GM12801 (cell line): Measurements from ENCODE around the gene PLOD1.

Source experiments
- TF ChIP-seq, protein P1 (sequence below): IDR thresholded peaks from one replicate; pipeline ENCODE4 v1.5.1; 2011; ENCODE audit warnings: control low read depth; ENCODE audit not compliant: insufficient read length; ENCODE audit errors: extremely low read depth

PLOD1 gene

GRCh38 chr1:11970441-11971185 is 36.1 kb downstream of the PLOD1 start:
- TF ChIP-seq, protein P1, sequence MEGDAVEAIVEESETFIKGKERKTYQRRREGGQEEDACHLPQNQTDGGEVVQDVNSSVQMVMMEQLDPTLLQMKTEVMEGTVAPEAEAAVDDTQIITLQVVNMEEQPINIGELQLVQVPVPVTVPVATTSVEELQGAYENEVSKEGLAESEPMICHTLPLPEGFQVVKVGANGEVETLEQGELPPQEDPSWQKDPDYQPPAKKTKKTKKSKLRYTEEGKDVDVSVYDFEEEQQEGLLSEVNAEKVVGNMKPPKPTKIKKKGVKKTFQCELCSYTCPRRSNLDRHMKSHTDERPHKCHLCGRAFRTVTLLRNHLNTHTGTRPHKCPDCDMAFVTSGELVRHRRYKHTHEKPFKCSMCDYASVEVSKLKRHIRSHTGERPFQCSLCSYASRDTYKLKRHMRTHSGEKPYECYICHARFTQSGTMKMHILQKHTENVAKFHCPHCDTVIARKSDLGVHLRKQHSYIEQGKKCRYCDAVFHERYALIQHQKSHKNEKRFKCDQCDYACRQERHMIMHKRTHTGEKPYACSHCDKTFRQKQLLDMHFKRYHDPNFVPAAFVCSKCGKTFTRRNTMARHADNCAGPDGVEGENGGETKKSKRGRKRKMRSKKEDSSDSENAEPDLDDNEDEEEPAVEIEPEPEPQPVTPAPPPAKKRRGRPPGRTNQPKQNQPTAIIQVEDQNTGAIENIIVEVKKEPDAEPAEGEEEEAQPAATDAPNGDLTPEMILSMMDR = no peak

DNA sequence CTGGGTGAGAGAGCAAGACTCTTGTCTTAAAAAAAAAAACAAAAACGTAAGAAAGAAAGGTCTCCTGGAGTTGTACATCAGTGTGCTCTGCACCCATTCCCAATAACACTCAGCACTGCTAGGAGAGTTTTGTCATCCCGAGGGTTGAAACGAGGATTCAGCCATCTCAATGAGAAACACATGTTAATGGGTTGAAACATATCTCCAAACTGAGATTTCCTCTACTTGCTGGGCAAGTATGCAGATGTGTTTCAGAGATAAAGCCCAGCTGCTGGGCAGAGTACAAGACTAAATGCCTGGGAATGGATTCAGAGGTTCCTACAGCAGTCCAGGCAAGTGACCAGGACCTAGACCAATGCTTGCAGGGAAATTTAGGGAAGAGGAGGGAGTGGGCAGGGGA is 43.1 kb downstream of the PLOD1 start:
- TF ChIP-seq, protein P1 = no peak

DNA sequence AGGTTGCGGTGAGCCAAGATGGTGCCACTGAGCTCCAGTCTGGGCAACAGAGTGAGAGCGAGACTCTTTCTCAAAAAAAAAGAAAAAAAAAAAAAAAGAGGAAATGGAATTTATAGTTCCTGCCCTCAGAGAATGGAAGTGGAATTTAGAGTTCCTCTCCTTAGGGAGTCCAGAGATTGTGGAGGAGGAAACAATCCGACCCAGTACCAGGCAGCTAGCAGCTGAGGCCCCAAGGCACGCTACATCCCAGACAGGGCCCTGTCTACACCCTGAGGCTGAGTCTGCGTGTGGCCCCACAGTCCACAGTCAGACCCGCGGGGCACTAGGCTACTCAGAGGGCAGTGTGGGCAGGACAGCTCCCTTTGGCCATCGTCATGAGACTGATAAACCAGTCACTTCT is 43.8 kb downstream of the PLOD1 start:
- TF ChIP-seq, protein P1 = no peak

GRCh38 chr1:11979028-11979850 is 44.7 kb downstream of the PLOD1 start:
- TF ChIP-seq, protein P1 = no peak

- TF ChIP-seq, protein P1 = no peak
These were observed 45.5 kb downstream of the PLOD1 start, which contains the start of gene MFN2 for GRCh38 chr1:11979851-11980675. MFN2 (plus strand) TSS chr1:11980444; CDS start chr1:11989169, 8,725 bp downstream.

GRCh38 chr1:11980676-11980972 is 46.1 kb downstream of the PLOD1 start:
- TF ChIP-seq, protein P1 = no peak
